Ishikawa (cell line): ENCODE data around the gene NTM.

ENCODE experiments used
- CEBPB ChIP-seq: IDR thresholded peaks from 2 replicates; pipeline ENCODE4 v1.6.1; 2012
- CREB1 ChIP-seq: IDR thresholded peaks from 2 replicates; pipeline ENCODE4 v1.6.1; 2012; ENCODE audit warnings: low read depth
- EGR1 ChIP-seq: IDR thresholded peaks from 2 replicates; pipeline ENCODE4 v1.6.1; 2012
- EP300 ChIP-seq: IDR thresholded peaks from 2 replicates; pipeline ENCODE4 v1.6.1; 2012; ENCODE audit warnings: borderline replicate concordance
- FOXM1 ChIP-seq: IDR thresholded peaks from 2 replicates; pipeline ENCODE4 v1.6.1; 2012; ENCODE audit warnings: low read depth, borderline replicate concordance
- NFIC ChIP-seq: IDR thresholded peaks from 2 replicates; pipeline ENCODE4 v1.6.1; 2012
- RAD21 ChIP-seq: IDR thresholded peaks from 2 replicates; pipeline ENCODE4 v1.6.1; 2012; ENCODE audit warnings: low read depth
- TAF1 ChIP-seq: IDR thresholded peaks from 2 replicates; pipeline ENCODE4 v1.6.1; 2012; ENCODE audit warnings: low read depth, mild to moderate bottlenecking
- TCF12 ChIP-seq: IDR thresholded peaks from 2 replicates; pipeline ENCODE4 v1.6.1; 2012; ENCODE audit warnings: low read depth
- TEAD4 ChIP-seq: IDR thresholded peaks from 2 replicates; pipeline ENCODE4 v1.6.1; 2012
- YY1 ChIP-seq: IDR thresholded peaks from 2 replicates; pipeline ENCODE4 v1.6.1; 2012; ENCODE audit warnings: low read depth
- ZBTB7A ChIP-seq: IDR thresholded peaks from 2 replicates; pipeline ENCODE4 v1.6.1; 2012; ENCODE audit warnings: low read depth
- TF ChIP-seq, protein P1 (sequence below): IDR thresholded peaks from 2 replicates; pipeline ENCODE4 v1.6.1; 2012
- TF ChIP-seq, protein P2 (sequence below): IDR thresholded peaks from 2 replicates; pipeline ENCODE4 v1.6.1; 2012
- TF ChIP-seq, protein P3 (sequence below): IDR thresholded peaks from 2 replicates; pipeline ENCODE4 v1.6.1; 2012; ENCODE audit warnings: low read depth, mild to moderate bottlenecking

The NTM gene

DNA sequence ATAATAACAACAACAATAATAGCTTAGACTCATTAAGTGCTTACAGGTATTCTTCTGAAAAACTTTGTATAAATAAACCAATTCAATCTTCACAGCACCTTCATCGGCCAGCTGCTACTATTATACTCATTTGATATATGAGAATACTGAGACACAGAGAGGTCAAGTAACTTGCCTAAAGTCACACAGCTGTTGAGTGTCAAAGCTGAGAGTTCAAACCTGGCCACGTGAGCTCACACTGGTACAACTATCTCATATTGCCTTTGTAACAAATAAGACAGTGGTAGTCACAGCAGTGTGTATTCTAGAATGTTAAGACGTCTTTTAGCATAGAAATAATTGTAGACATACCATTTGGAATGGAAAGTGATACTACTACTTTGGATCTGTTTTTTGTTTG is 268.5 kb downstream of the NTM start:
- TF ChIP-seq YY1 (no peak), CEBPB (no peak), TAF1 (no peak), NFIC (no peak), ZBTB7A (no peak), EP300 (no peak), TEAD4 (no peak), EGR1 (no peak), CREB1 (no peak), TCF12 (no peak), RAD21 (no peak), FOXM1 (no peak)
- TF ChIP-seq, protein P1, sequence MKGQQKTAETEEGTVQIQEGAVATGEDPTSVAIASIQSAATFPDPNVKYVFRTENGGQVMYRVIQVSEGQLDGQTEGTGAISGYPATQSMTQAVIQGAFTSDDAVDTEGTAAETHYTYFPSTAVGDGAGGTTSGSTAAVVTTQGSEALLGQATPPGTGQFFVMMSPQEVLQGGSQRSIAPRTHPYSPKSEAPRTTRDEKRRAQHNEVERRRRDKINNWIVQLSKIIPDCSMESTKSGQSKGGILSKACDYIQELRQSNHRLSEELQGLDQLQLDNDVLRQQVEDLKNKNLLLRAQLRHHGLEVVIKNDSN, result no peak
- TF ChIP-seq, protein P2, sequence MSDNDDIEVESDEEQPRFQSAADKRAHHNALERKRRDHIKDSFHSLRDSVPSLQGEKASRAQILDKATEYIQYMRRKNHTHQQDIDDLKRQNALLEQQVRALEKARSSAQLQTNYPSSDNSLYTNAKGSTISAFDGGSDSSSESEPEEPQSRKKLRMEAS, result no peak
- TF ChIP-seq, protein P3, sequence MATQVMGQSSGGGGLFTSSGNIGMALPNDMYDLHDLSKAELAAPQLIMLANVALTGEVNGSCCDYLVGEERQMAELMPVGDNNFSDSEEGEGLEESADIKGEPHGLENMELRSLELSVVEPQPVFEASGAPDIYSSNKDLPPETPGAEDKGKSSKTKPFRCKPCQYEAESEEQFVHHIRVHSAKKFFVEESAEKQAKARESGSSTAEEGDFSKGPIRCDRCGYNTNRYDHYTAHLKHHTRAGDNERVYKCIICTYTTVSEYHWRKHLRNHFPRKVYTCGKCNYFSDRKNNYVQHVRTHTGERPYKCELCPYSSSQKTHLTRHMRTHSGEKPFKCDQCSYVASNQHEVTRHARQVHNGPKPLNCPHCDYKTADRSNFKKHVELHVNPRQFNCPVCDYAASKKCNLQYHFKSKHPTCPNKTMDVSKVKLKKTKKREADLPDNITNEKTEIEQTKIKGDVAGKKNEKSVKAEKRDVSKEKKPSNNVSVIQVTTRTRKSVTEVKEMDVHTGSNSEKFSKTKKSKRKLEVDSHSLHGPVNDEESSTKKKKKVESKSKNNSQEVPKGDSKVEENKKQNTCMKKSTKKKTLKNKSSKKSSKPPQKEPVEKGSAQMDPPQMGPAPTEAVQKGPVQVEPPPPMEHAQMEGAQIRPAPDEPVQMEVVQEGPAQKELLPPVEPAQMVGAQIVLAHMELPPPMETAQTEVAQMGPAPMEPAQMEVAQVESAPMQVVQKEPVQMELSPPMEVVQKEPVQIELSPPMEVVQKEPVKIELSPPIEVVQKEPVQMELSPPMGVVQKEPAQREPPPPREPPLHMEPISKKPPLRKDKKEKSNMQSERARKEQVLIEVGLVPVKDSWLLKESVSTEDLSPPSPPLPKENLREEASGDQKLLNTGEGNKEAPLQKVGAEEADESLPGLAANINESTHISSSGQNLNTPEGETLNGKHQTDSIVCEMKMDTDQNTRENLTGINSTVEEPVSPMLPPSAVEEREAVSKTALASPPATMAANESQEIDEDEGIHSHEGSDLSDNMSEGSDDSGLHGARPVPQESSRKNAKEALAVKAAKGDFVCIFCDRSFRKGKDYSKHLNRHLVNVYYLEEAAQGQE, result no peak

DNA sequence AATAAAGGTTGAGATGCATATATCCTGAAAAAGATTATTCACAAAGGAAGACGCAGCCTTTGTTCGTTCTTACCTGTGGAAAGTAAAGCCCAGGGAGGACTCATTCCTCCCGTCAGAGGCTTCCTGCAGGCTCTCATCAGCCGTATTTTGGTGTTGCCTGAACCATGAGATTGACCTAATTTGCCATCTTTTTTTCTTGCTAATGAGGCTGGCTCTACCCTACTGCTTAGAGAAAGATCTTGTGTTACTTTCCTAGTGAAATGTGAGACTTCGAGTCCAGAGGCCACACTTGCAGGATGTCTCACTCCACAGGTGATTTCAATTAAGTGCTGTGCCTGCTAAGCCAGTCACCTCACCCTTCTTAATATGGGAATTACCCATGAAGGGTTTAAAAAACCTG is 269.9 kb downstream of the NTM start:
- no peak for TF ChIP-seq CEBPB

DNA sequence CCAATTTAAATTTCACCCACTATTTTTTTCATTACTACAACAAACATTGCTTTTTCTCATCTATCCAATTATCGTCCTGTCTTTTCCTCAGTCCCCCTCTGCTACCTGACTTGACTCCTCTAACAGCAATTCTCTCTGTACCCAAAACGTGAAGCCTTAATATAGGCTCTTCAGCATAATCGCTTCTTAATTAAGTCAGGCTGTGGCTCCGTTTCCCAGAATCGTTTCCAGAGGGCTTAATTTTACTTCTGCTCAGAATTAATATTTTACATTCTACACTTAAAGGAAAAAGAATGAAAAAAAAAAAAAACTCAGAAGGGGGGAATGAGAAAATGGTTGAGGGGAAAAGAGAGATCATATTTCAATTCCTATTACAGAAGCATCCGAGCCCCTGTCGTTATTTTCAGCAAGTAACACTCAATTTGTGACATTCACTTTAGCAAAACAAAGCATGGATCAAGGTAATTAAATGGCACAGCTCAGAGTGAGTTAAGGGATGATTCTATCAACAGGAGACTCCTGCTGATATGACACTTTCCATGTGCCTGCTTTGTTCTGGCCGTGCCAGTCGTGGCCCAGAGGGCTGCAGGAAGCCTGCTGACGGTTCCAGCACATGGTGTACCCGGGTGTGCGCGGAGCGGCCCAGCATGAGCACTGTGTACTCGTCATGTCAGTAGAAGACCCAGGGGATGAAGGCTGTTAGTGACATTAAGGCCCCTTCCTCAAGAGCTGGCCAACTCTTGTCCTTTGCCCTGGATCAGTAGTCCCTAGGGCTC is 272.5 kb downstream of the NTM start:
- TF ChIP-seq, protein P1, result no peak
- TF ChIP-seq, protein P2, result no peak
- TF ChIP-seq RAD21 (no peak), TCF12 (no peak), TEAD4 (no peak), EGR1 (no peak), FOXM1 (no peak), EP300 (no peak), TAF1 (no peak), YY1 (no peak), ZBTB7A (no peak), CEBPB (no peak), NFIC (no peak), CREB1 (no peak)
- TF ChIP-seq, protein P3, result no peak

DNA sequence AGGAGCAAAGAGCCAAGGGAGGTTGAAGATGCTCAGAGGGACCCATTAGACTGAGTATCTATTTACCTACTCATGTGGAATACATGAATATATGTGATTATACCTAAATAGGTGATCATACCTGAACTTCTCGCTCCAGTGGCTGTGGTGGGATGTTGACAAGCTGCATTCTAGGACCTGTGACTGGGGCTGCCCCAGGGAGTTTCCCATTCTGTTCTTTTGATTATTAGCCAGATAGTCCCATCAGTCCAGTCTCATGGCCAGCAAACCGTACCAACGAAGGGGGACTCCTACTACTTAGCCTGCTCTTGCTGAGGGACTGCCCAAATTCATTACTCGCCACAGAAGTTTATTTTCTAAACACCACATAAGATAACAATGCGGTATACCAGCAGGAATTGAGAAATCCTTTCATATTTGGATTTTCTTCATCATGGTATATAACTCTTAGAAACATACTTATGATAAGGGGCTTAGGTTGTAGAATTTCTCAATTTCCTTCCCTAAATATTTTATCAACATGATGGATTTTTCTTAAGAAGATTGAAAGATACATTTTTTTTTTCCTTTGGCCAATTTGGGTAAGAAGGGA is 273.9 kb downstream of the NTM start:
- no peak for TF ChIP-seq YY1
- no peak for TF ChIP-seq CEBPB
- TF ChIP-seq, protein P3, result no peak
- TF ChIP-seq, protein P1, result no peak
- no peak for TF ChIP-seq RAD21
- no peak for TF ChIP-seq CREB1
- no peak for TF ChIP-seq TEAD4
